HG02642 (cell line): ENCODE data around the gene EMILIN1.
"Not testable (repeated sequence)": the region's sequence is repeated elsewhere in the genome, so short reads cannot be mapped to it uniquely, and the experiment has no call there.

ENCODE experiments used
- ATAC-seq: cut with Tn5 transposase; IDR thresholded peaks from one replicate; pipeline ENCODE4 v1.9.1; 2021; ENCODE audit warnings: mild to moderate bottlenecking; ENCODE audit not compliant: unreplicated experiment, poor library complexity

Gene EMILIN1

DNA sequence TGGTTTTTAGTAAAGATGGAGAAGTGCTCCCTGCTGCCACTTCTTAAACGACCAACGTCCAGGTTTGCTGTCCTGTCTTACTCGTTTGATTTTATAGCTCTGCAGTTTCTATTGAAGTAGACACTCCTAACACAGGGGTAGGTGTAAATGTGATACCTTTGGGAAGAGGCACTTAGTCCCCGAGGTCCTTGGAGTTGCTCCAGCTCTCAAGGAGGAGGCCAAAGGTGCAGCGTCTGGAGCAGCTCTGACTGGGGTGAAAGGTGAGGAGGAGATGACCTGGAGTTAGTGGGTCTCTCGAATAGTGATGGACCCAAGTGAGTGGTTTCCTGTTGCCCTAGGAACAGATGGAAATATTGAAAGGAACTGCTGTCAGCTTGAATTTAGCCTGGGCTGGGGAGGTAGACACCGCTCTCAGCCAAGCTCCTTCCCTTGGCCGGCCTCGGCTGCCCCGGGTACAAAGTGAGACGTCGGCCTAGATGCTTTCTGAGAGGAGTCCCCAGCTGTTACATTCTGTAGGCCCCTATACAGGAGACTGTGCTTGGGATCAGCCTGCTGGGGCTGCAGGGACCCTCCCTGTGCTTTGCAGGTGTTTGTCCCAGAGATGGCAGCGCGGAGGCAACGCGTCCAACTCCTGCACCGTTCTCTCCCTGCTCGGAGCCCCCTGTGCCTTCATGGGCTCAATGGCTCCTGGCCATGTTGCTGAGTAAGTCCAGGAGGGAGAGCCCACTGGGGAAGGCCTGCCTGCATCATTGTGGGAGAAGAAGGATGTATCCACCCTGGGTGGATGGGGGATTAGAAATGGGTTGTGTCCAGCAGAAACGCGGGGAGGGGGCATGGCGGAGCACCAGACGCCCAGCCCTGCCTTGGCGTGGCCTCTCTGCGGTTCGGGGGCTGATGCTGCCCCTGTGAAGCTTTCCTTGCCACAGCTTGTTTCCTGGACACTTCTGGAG lies 13.6 kb downstream of the EMILIN1 start:
- no peak for ATAC-seq

DNA sequence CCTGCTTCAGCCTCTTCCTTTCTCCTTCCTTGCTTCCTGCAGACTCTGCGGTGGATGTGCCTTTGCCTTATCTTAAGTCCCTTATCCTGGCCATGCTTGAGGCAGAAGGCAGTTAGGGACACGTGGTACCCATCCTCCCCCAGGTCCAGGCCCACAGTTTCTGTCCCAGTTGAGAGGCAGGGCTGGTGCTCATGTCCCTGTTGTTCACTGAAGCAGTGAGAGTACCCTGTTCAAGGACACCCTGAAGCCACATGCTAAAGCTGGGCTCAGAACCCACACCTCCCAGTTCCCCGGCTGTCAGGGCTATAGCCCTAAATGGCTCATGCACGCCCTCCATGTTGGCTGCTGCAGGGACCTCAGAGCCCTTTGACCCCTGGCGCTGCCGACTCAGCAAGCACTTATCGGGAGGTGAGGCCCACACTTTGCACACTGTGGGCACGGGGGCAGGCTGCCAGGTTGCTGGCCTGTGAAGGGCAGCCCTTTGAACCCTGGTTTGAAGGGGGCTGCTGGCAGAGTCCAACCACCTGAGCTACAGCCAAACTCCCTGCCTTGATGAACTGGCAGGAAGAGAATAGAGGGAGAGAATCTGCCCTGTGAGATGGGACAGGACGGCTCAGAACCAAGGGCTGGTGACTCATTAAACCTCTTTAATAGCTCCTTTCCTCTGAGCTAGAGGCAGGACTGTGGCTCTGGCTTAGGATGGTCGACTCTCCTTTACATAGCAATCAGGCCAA lies 14.4 kb downstream of the EMILIN1 start:
- no peak for ATAC-seq

DNA sequence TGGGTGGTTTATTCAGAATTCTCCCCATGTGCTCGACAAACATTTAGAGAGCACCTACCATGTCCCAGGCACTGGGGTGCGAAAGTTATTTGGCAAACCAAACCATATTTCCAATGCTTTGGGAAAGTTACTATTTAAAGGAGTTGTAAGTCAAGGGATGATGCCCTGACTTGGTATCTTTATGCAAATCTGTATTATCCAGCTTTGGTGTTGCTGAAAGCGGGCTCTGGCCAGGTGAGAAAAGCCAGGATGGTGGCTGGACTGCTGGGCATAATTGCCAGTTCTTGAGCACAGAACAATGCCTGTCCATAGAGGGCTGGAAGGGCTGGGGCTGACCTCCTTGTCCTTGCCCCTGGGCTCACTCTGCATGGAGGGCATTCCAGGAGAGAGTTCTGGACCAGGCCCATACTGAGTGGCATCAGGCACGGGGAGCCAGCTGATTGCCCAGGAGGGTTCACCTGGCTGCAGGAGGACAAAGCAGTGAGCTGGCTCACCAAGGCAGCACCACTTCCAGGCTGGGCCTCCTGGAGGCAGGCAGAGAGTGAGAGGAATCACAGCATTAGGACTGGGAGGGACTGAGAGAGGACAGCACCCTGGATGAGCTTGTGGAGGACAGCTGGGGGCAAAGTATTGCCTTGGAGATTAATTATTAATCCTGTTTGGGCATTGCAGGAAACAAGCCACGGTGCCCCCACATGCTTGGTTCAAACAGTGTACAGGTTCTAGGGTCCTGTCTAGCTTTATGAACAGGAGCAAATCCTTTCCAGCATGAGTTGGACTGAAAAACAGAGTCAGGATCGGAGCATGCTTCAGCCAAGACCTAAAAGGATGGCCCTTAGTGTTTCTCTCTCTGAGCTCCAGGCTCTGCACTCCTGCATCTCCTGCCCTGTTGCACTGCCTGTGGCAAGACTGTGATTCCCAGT lies 15.3 kb downstream of the EMILIN1 start:
- no peak for ATAC-seq

DNA sequence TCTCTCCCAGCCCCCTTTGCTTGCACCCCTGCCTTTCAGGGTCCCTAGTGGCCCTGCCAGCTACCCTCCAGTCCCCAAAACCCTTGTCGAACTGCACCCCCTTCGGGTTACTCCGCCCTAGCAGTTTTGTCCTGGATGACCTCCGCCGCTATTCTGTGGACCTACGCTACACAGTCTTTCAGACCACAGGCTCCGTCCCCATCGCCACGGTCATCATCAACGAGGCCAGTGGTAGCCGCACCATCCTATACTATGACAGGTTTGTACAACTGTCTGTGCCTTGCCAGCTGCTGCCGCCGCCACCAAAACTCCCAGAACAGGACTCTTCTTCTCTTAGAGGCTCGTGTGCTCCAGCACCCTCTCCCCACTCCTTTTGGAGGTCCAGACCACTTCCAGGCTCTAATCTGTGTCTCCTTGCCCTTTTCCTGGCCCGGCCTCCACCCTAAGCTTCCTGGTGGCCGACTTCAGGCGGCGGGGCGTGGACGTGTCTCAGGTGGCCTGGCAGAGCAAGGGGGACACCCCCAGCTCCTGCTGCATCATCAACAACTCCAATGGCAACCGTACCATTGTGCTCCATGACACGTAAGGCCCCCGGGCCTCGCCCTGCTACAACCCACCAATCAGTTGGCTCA lies 16.1 kb downstream of the EMILIN1 start:
- ATAC-seq, result no peak

DNA sequence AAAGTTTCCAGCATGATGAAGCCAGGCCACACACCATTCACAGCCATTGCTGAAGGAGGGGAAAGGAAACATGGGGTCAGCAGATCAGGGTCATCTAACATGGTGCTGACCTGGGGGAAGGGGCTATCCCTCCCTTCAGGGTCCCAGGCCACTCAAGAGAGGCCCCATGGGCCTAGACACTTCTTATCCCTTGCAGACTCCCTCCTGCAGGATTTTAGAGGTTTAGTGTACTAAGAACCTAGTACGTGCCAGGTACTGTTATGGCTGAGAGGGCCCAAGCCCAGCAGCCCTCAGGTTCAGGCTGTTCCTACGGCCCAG lies 17.0 kb downstream of the EMILIN1 start:
- no peak for ATAC-seq

DNA sequence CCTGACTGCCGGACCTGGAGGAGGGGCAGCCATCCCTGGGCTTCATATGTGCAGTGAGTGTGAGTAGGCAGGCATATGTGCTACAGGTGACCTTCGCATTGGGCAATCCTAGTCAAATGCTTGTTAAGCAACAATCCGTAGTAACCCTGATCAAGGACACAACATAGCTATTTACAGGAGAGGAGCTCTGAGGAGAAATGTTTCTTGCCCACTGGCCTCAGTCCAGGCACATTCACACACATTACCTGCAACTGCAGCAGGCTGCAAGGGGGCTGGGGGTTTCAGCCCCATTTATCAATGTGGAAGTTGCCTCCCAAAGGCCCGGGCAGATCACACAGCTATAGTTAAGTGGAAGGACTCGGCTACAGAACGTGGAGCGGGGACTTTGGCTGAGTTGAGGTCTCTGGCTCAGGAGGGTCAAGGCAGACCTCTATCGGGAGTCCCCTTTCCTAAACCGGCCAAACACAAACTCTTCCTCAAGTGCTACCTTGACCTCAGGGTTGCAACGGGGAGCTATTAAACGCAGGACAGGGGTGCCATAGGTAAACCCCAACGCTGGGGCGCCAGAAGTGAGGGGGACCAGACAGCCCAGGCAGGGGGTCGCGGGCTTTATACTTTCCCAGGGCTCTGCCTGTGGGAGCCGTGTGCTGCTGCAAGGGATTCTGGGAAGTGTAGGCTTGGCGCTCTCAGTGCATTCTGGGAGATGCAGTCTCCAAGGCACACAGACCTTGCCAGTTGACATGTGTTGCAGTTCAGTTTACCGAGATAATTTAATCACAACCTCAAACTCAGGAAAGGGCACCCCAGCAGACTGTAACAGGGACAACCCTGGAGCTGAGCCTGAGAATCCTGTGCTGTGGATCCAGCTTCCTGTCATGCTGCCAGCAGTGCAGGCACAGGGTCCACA lies 17.6 kb downstream of the EMILIN1 start:
- ATAC-seq, result peak; percentile 56

DNA sequence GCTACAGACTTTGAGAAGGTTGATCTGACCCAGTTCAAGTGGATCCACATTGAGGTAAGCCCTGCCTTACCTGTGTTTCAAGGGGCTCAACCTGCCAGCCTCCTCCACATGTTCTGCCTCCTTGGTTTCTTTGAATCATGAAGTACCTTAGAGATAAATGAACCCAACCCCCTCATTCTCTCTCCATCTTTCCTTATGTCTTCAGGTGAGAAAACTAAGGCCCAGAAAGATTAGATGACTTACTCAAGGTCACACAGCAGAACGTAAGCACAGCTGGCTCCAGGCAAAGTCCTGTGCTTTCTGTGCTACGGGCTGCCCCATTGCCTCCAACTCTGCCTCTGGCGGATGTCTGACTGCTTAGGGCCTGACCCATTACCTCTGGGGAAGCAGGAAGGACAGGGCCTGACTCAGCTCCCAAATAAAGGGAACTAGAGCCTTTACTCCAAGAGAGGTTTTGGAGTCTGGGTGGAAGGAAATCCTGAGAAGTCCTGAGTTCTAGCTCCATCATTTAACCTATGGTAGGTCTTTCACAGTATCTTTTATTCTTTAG lies 18.4 kb downstream of the EMILIN1 start:
- ATAC-seq, result no peak

DNA sequence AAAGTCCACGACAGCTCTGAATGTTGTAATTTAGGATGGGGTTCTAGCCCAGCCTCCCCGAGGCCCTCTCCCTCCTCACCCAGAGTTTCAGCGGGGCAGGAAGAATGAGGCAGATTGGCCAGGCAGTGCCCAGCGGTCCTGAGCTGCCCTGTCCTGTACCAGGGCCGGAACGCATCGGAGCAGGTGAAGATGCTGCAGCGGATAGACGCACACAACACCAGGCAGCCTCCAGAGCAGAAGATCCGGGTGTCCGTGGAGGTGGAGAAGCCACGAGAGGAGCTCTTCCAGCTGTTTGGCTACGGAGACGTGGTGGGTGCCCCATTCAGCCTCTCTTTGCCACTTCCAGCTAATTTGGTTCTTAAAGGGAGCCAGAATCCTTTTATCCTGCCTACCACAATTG lies 18.9 kb downstream of the EMILIN1 start:
- ATAC-seq, result no peak

DNA sequence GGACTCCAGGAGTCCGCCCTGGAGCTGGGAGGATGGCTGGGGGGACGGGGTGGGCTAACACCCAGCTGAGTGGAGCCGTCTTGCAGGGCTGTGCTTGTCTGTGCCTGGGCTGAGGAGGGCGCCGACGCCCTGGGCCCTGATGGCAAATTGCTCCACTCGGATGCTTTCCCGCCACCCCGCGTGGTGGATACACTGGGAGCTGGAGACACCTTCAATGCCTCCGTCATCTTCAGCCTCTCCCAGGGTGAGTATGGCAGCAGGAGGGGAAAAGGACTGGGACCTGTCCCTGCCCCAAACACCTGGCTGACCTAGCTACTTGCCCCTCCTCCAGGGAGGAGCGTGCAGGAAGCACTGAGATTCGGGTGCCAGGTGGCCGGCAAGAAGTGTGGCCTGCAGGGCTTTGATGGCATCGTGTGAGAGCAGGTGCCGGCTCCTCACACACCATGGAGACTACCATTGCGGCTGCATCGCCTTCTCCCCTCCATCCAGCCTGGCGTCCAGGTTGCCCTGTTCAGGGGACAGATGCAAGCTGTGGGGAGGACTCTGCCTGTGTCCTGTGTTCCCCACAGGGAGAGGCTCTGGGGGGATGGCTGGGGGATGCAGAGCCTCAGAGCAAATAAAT lies 21.0 kb downstream of the EMILIN1 start:
- no peak for ATAC-seq

DNA sequence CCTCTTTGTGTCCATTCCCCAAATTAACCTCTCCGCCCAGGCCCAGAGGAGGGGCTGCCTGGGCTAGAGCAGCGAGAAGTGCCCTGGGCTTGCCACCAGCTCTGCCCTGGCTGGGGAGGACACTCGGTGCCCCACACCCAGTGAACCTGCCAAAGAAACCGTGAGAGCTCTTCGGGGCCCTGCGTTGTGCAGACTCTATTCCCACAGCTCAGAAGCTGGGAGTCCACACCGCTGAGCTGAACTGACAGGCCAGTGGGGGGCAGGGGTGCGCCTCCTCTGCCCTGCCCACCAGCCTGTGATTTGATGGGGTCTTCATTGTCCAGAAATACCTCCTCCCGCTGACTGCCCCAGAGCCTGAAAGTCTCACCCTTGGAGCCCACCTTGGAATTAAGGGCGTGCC lies 21.6 kb downstream of the EMILIN1 start:
- no peak for ATAC-seq

DNA sequence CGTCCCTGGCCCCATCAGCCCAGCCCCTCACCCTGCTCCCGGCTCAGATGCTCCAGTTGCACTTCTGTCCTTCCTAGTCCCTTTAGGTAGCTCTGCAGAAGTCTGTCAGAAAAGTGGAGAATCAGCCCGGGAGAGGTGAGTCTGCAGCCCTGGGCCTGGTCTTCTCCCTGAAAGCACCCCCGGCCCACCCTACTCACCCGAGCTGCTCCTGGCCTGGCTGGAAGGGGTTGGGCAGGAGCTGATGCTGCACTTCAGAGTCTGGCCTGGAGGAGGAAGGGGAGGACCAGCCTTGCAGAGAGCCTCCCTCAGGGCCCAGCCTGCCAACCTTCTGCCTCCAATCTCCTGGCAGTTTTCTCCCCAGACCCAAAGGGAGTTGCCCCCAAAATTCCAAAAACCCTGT lies 23.9 kb downstream of the EMILIN1 start:
- no peak for ATAC-seq

DNA sequence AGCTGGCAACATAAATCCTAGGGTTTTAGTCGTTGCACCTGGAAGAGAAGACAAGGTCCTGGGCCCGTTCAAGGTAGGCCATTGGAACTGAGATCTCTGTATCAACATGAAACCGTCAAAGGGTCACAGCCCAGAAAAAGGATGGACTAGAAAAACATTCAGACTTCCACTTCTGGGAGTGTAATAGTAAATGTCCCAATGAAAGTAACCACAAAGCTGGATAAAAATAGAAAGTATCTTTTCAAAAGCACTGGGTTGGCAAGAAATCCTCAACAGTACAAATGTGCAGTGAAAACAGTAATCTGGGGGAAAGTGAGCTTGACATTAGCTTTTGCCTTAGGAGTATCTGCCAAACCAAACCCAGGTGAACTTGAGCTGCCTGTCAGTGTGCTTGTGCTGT lies 27.6 kb downstream of the EMILIN1 start:
- no peak for ATAC-seq

DNA sequence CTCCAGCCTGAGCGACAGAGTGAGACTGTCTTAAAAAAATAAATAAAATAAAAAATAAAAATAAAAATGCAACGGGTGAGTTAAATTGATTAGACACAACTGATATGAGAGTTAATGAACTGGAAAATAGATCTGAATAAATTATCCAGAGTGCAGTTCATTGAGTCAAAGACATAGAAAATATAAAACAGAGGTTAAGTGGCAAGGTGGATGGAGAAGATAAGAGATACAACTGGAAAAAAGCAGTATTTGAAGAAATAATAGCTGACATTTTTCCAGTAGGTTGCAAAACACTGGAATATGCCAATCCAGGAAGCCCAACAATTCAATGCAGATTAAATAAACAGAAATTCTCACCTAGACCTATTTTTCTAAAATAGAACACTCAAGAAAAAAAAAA lies 29.8 kb downstream of the EMILIN1 start:
- no peak for ATAC-seq

DNA sequence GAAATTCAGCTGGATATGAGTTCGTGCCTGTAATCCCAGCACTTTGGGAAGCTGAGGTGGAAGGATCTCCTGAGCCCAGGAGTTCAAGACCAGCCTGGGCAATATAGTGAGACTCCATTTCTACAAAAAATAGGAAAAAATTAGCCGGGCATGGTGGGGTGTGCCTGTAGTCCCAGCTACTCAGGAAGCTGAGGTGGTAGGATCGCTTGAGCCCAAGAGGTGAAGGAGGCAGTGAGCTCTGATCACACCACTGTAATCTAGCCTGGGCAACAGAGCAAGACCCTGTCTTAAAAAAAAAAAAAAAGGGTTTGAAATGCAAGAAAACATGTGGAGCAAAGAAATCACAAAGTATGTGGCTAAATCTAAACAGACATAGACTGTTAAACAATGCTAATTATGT lies 30.7 kb downstream of the EMILIN1 start:
- no peak for ATAC-seq

DNA sequence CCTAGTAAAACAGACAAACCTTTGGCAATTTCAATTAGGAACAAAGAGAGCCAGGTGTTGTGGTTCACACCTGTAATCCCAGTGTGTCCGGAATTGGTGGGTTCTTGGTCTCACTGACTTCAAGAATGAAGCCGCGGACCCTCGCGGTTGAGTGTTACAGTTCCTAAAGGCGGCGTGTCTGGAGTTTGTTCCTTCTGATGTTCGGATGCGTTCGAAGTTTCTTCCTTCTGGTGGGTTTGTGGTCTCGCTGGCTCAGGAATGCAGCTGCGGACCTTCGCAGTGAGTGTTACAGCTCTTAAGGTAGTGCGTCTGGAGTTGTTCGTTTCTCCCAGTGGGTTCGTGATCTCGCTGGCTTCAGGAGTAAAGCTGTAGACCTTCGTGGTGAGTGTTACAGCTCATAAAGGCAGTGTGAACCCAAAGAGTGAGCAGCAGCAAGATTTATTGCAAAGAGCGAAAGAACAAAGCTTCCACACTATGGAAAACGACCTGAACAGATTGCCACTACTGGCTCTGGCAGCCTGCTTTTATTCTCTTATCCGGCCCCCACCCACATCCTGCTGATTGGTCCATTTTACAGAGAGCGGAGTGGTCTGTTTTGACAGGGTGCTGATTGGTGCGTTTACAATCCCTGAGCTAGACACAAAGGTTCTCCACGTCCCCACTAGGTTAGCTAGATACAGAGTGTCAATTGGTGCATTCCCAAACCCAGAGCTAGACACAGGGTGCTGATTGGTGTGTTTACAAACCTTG lies 32.4 kb downstream of the EMILIN1 start:
- ATAC-seq, result not testable (repeated sequence)

DNA sequence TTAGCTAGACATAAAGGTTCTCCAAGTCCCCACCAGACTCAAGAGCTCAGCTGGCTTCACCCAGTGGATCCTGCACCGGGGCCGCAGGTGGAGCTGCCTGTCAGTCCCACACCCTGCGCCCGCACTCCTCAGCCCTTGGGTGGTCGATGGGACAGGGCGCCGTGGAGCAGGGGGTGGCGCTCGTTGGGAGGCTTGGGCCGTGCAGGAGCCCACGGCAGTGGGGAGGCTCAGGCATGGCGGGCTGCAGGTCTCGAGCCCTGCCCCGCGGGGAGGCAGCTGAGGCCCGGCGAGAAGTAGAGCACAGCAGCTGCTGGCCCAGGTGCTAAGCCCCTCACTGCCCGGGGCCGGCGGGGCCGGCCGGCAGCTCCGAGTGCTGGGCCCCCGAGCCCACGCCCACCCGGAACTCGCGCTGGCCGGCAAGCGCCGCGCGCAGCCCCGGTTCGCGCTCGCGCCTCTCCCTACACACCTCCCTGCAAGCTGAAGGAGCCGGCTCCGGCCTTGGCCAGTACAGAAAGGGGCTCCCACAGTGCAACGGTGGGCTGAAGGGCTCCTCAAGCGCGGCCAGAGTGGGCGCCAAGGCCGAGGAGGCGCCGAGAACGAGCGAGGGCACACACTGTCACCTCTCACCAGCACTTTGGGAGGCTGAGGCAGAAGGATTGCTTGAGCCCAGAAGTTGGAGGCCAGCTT lies 33.1 kb downstream of the EMILIN1 start:
- ATAC-seq, result not testable (repeated sequence)

DNA sequence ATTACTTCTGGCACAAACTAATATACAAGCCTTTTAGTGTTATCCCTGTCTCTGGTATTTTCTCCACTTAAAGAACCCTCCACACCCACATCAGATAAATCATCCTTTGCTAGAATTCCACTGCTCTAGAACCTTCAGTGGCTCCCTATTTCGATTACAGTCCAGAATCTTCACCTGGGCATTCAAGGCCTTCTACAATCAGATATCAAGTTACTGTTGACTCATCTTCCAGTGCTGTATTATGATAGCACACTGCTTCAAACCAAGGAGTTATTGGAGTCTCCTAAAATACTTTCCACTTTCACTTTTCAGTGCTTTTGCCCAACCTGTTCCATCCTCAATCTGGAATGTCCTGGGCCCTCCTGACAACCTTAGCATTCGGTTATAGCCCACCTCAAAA lies 37.1 kb downstream of the EMILIN1 start:
- ATAC-seq, result no peak
